B cell (primary cell): ENCODE results near the gene AXIN2.

Source experiments
- CTCF ChIP-seq: fragments of 200-600 bp; IDR thresholded peaks from one replicate; pipeline ENCODE4 v1.8.0; 2022; ENCODE audit warnings: antibody characterized with exemption, mild to moderate bottlenecking
- EZH2 ChIP-seq: IDR thresholded peaks from 2 replicates; pipeline ENCODE4 v1.6.1; 2012; ENCODE audit warnings: borderline replicate concordance, low read depth, mild to moderate bottlenecking, moderate library complexity, low read length; ENCODE audit not compliant: insufficient read depth, poor library complexity, severe bottlenecking

DNA sequence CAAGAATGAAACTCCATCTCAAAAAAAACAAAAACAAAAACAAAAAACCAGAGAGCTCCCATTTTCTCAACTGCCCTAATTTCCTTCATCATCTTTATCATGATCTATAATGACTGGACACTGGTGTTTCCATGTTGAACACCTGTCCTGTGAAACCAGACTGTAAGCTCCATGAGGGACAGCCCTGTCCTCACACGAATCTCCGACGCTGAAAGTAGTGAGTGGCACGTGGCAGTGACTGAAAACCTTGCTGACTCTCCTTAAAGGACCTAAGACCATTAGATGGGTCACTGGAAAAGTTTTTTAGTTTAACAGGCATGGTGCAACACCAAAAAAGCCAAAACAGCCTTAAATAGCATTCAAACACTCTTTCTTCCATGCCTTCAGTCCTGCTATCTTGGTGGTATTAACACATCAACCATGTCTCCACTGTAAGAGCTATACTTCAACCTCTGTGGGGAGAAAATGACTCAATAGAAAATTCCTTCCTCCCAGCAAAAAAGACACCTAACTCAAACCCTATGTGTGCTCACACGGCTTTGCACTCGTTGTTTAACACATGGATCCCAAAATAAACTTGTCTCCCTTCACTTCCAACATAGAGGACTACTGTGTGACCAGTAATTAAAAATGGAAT lies 8.3 kb downstream of the AXIN2 start:
- TF ChIP-seq CTCF (no peak), EZH2 (no peak)
